GM21529 (cell line): ENCODE results near the gene DMGDH.

Experiments used
- ATAC-seq: cut with Tn5 transposase; IDR thresholded peaks from one replicate; pipeline ENCODE4 v1.9.1; 2021; ENCODE audit not compliant: unreplicated experiment

DMGDH gene

GRCh38 chr5:79070350-79070667 is 835 bp upstream of the DMGDH start:
- no peak for ATAC-seq

GRCh38 chr5:79062436-79062835 is 7.0 kb downstream of the DMGDH start:
- no peak for ATAC-seq

- ATAC-seq: no peak
Observed at GRCh38 chr5:79059674-79060073, 9.8 kb downstream of the DMGDH start.

- no peak for ATAC-seq
Observed at GRCh38 chr5:79056847-79057246, 12.6 kb downstream of the DMGDH start.

GRCh38 chr5:79055017-79055416 is 14.5 kb downstream of the DMGDH start:
- no peak for ATAC-seq

GRCh38 chr5:79053321-79053720 is 16.2 kb downstream of the DMGDH start:
- no peak for ATAC-seq

- no peak for ATAC-seq
Observed at GRCh38 chr5:79050498-79050897, 19.0 kb downstream of the DMGDH start.

- ATAC-seq: no peak
Observed at GRCh38 chr5:79048437-79048836, 21.0 kb downstream of the DMGDH start.

GRCh38 chr5:79047199-79047598 is 22.3 kb downstream of the DMGDH start:
- no peak for ATAC-seq

- no peak for ATAC-seq
Observed at GRCh38 chr5:79042188-79042587, 27.3 kb downstream of the DMGDH start.

- ATAC-seq: no peak
Observed at GRCh38 chr5:79036769-79037168, 32.7 kb downstream of the DMGDH start.

GRCh38 chr5:79035237-79035636 is 34.2 kb downstream of the DMGDH start:
- no peak for ATAC-seq

GRCh38 chr5:79032782-79033181 is 36.7 kb downstream of the DMGDH start:
- ATAC-seq: no peak

GRCh38 chr5:79032031-79032695 is 37.3 kb downstream of the DMGDH start:
- ATAC-seq: no peak

GRCh38 chr5:79031485-79031867 is 38.0 kb downstream of the DMGDH start:
- no peak for ATAC-seq

- ATAC-seq: no peak
Observed at GRCh38 chr5:79030663-79031484, 38.6 kb downstream of the DMGDH start.

- ATAC-seq: no peak
Observed at GRCh38 chr5:79025054-79025472, 44.4 kb downstream of the DMGDH start.

- ATAC-seq: no peak
Observed at GRCh38 chr5:79023947-79024346, 45.5 kb downstream of the DMGDH start.

- ATAC-seq: no peak
Observed at GRCh38 chr5:79023348-79023747, 46.1 kb downstream of the DMGDH start.

GRCh38 chr5:79022771-79023170 is 46.7 kb downstream of the DMGDH start:
- ATAC-seq: no peak

- ATAC-seq: no peak
Observed at GRCh38 chr5:79021753-79022152, 47.7 kb downstream of the DMGDH start.

- no peak for ATAC-seq
Observed at GRCh38 chr5:79020861-79021561, 48.5 kb downstream of the DMGDH start.
